ENCODE measurements around the gene RPS6KA2.

Gene RPS6KA2

DNA sequence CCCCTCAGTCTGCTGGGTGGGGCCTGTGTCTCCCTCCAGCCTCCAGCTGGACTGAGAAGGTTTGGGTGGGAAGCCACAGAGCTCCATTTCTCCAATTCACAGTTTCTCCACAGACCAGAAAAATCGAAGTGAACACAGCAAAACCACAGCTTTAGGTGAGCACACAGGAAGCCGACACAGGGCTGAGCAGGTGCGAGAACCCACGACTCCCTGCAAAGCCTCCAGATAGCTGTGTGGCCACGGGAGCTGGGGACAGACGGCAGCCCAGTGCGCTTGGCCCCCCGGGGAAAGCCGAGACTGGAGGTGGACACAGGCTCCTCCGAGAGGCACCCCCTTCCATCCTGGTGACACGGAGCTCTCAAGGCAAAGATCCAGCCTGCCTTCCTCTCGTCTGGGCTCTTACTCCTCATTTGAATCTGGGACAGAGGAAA, 215.3 kb downstream of the RPS6KA2 start:
- POLR2A ChIA-PET, result no interaction called here
- DNase-seq (ENCODE audit: low read depth, low spot score), result no peak
- TF ChIP-seq, protein P1, sequence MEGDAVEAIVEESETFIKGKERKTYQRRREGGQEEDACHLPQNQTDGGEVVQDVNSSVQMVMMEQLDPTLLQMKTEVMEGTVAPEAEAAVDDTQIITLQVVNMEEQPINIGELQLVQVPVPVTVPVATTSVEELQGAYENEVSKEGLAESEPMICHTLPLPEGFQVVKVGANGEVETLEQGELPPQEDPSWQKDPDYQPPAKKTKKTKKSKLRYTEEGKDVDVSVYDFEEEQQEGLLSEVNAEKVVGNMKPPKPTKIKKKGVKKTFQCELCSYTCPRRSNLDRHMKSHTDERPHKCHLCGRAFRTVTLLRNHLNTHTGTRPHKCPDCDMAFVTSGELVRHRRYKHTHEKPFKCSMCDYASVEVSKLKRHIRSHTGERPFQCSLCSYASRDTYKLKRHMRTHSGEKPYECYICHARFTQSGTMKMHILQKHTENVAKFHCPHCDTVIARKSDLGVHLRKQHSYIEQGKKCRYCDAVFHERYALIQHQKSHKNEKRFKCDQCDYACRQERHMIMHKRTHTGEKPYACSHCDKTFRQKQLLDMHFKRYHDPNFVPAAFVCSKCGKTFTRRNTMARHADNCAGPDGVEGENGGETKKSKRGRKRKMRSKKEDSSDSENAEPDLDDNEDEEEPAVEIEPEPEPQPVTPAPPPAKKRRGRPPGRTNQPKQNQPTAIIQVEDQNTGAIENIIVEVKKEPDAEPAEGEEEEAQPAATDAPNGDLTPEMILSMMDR (IDR thresholded peaks at IDR 0.05; ENCODE audit: insufficient read depth, low read length, missing control alignments), result no peak
- no peak overlapping the region for H3K4me3 ChIP-seq (ENCODE audit: low read depth, low read length)
- CTCF ChIA-PET, result interaction anchor here (1.2 to 4.0 kb wide), 2 partner anchors 8 to 11 kb away, joined by 3 to 22 read pairs; no protein-coding TSS in a partner anchor

- no peak overlapping the region for H3K4me3 ChIP-seq (ENCODE audit: low read depth, low read length)
- ChIA-PET CTCF (interaction anchor here (1.2 to 4.0 kb wide), 2 partner anchors 8 to 11 kb away, joined by 3 to 22 read pairs; no protein-coding TSS in a partner anchor), POLR2A (no interaction called here)
- TF ChIP-seq, protein P1 (IDR thresholded peaks at IDR 0.05; ENCODE audit: insufficient read depth, low read length, missing control alignments), result no peak
- no peak for DNase-seq (ENCODE audit: low read depth, low spot score)
These were observed 215.8 kb downstream of the RPS6KA2 start for GRCh38 chr6:166411271-166411670.

GRCh38 chr6:166410426-166410935, 216.6 kb downstream of the RPS6KA2 start:
- TF ChIP-seq, protein P1 (IDR thresholded peaks at IDR 0.05; ENCODE audit: insufficient read depth, low read length, missing control alignments), result no peak
- POLR2A ChIA-PET, result no interaction called here
- no peak for DNase-seq (ENCODE audit: low read depth, low spot score)
- no peak overlapping the region for H3K4me3 ChIP-seq (ENCODE audit: low read depth, low read length)
- CTCF ChIA-PET, result interaction anchor here (1.4 to 4.0 kb wide), 3 partner anchors 10 to 135 kb away, joined by 3 to 22 read pairs (median 4); no protein-coding TSS in a partner anchor

DNA sequence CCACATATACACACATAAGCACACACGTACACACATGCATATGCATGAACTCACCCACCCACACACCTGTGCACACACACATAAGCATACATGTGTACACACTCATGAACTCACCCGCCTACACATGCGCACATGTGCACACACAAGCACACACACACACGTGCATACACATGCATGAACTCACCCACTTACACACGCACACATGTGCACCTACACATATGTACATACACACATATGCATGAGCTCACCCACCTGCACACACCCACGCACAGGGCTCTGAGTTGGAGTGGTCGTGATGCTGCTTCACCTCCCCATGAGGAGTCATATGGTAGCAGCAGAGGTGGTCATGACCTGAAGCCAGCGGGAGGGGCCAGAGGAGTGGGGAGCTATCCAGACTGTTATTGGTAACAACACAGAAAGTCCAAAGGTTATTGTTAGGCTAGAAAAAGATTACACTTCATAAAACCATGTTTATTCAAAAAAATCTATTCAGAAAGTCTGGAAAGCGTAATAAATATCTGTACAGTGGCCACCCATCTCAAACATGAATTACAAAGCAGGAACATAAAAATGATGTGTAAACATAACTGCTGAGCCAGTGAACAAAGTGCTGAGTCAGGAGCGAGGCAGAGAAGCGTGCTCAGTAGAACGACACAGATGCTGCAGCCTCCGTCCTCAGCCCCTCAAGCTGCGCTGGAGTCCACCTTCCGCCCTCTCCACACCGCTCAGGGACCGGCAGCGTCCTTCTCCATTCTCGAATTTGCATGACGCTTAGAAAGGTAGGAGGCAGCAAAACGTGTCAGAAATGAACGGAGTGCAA, 217.9 kb downstream of the RPS6KA2 start:
- TF ChIP-seq, protein P1 (IDR thresholded peaks at IDR 0.05; ENCODE audit: insufficient read depth, low read length, missing control alignments), result no peak
- CTCF ChIA-PET, result interaction anchor here (1.4 to 4.0 kb wide), 3 partner anchors 9 to 133 kb away, joined by 3 to 22 read pairs (median 4); no protein-coding TSS in a partner anchor
- no peak for DNase-seq (ENCODE audit: low read depth, low spot score)
- no peak overlapping the region for H3K4me3 ChIP-seq (ENCODE audit: low read depth, low read length)
- POLR2A ChIA-PET, result no interaction called here

DNA sequence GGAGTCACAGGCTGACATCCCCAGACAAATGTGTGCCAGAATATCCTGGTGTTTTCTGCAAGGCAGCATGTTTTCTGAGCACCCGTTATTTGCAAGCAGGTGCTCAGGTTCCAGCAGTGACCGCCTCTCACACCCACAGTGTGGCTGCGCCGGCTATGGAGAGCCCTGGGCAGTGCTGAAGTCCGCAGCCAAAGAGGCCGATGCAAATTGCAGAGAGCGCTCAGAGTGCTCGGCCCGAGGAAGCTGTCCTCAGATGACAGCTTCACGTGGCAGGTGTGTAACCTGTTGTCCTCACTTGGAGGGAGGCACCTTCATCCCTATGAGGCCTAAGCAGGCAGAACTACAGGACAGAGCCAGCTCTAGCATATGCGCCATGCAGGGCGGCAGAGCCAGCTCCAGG, 220.9 kb downstream of the RPS6KA2 start:
- ChIA-PET CTCF (interaction anchor here (1.0 to 1.2 kb wide), 2 partner anchors 8 to 132 kb away, joined by 4 to 7 read pairs; no protein-coding TSS in a partner anchor), POLR2A (no interaction called here)
- TF ChIP-seq, protein P1 (IDR thresholded peaks at IDR 0.05; ENCODE audit: insufficient read depth, low read length, missing control alignments), result no peak
- no peak overlapping the region for H3K4me3 ChIP-seq (ENCODE audit: low read depth, low read length)
- DNase-seq (ENCODE audit: low read depth, low spot score), result no peak

- ChIA-PET POLR2A (no interaction called here), CTCF (interaction anchor here (0.6 to 8.5 kb wide), 3 partner anchors 9 to 130 kb away, joined by 3 to 153 read pairs (median 5); no protein-coding TSS in a partner anchor)
- no peak for DNase-seq (ENCODE audit: low read depth, low spot score)
- TF ChIP-seq, protein P1 (IDR thresholded peaks at IDR 0.05; ENCODE audit: insufficient read depth, low read length, missing control alignments), result no peak
- no peak overlapping the region for H3K4me3 ChIP-seq (ENCODE audit: low read depth, low read length)
These were observed 221.7 kb downstream of the RPS6KA2 start for GRCh38 chr6:166405386-166405785.

All from AG04449 (cell line).